ENCODE data around the gene ZBTB4. TPM values are rescaled to one million over a fixed set of nuclear protein-coding genes. Genes with fewer than 3 reads are reported as not detected.
A peak's percentile ranks its signal among the peaks of the same experiment; 100 is the strongest.

ZBTB4 gene
- total RNA-seq, 1 donor from 2014 or later, result 63.4 TPM

DNA sequence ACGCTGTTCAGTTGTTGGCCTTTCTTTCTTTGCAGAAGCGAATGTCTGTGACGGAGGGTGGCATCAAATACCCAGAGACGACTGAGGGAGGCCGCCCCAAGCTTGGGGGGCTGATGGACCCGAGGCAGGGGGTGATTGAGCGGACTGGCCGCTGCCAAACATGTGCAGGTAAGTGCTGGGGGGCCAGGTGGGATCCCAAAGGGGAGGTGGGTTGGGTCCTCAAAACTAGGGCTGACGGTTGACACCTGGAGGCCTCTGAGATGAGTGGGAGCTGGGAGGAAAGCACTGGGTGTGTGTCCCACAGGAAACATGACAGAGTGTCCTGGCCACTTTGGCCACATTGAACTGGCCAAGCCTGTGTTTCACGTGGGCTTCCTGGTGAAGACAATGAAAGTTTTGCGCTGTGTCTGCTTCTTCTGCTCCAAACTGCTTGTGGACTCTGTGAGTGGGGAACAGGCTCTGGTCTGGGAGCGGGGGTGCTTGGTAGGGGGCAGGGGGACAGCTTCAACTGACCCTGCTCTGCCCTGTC, 16.5 kb upstream of the ZBTB4 start:
- Histone ChIP-seq H3K27ac (replicated peaks) (peak overlapping the region; percentile 83), H3K4me1 (peaks cover 62% of the 10 kb centered on the region), H3K9me3 (replicated peaks) (no peaks in the 10 kb centered on the region), H3K4me3 (no peak overlapping the region), H3K27me3 (ENCODE audit: low read depth) (no peaks in the 10 kb centered on the region), H3K36me3 (peaks cover 51% of the 10 kb centered on the region)
- DNase-seq, result no peak
- intact Hi-C loops (cut with micrococcal nuclease), result no loop called here
- TF ChIP-seq, protein P1, sequence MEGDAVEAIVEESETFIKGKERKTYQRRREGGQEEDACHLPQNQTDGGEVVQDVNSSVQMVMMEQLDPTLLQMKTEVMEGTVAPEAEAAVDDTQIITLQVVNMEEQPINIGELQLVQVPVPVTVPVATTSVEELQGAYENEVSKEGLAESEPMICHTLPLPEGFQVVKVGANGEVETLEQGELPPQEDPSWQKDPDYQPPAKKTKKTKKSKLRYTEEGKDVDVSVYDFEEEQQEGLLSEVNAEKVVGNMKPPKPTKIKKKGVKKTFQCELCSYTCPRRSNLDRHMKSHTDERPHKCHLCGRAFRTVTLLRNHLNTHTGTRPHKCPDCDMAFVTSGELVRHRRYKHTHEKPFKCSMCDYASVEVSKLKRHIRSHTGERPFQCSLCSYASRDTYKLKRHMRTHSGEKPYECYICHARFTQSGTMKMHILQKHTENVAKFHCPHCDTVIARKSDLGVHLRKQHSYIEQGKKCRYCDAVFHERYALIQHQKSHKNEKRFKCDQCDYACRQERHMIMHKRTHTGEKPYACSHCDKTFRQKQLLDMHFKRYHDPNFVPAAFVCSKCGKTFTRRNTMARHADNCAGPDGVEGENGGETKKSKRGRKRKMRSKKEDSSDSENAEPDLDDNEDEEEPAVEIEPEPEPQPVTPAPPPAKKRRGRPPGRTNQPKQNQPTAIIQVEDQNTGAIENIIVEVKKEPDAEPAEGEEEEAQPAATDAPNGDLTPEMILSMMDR (IDR thresholded peaks at IDR 0.05; ENCODE audit: borderline replicate concordance), result no peak

DNA sequence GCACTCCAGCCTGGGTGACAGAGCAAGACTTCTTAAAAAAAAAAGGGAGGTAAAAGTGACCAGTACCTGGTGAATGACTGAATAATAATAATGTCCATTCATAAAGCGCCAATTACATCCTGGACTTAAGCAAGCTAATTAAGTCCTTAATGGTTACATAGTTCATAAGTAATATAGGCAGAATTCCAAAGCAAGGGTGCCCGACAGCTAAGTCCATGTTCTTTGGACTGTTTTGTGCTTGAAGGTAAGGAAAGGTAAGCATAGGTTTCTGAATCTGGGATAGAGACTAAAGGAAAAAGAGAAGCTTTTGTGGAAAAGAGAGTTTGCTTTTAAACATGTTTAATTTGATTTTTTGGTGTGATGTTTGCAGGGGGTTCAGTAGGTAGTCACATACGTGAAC, 14.5 kb upstream of the ZBTB4 start:
- Histone ChIP-seq H3K27ac (replicated peaks) (no peak overlapping the region), H3K9me3 (replicated peaks) (no peaks in the 10 kb centered on the region), H3K36me3 (peaks cover 31% of the 10 kb centered on the region), H3K4me1 (peaks cover 83% of the 10 kb centered on the region), H3K27me3 (ENCODE audit: low read depth) (no peaks in the 10 kb centered on the region), H3K4me3 (no peak overlapping the region)
- intact Hi-C loops (cut with micrococcal nuclease), result no loop called here
- DNase-seq, result no peak
- TF ChIP-seq, protein P1 (IDR thresholded peaks at IDR 0.05; ENCODE audit: borderline replicate concordance), result no peak

DNA sequence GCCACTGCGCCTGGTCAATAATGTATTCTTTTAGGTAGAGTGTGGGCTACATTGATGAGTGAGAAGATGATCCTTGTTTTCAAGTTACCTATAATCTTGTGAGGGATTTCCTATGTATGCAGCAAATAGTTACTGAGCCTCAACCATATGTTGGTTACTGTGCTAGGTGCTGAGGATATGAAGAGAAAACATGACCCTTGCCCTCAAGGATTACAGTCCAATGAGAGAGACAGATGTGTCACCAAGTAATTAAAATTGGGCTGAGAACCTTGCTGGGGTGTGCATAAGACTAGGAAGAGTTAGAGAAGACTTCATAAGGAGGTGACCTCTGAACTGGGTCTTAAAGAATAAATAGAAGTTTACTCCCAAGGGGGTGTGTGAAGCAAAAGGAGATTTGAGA, 12.2 kb upstream of the ZBTB4 start:
- no peak overlapping the region for H3K27ac ChIP-seq (replicated peaks)
- peaks cover 87% of the 10 kb centered on the region for H3K4me1 ChIP-seq
- intact Hi-C loops (cut with micrococcal nuclease), result no loop called here
- H3K36me3 ChIP-seq, result peaks cover 7% of the 10 kb centered on the region
- H3K4me3 ChIP-seq, result no peak overlapping the region
- TF ChIP-seq, protein P1 (IDR thresholded peaks at IDR 0.05; ENCODE audit: borderline replicate concordance), result no peak
- DNase-seq, result no peak
- no peaks in the 10 kb centered on the region for H3K27me3 ChIP-seq (ENCODE audit: low read depth)
- no peaks in the 10 kb centered on the region for H3K9me3 ChIP-seq (replicated peaks)

DNA sequence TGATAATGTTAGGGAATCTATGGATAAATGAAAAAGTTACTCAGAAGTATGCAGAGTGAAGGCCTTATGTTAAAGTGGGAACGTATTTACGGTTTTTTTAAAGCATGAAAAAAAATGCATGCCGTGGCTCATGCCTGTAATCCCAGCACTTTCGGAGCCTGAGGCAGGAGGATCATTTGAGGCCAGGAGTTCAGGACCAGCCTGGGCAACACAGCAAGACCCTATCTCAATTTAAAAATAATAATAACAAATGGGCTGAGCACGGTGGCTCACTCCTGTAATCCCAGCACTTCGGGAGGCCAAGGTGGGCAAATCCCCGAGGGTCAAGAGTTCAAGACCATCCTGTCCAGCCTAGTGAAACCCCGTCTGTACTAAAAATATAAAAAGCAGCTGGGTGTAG, 10.7 kb upstream of the ZBTB4 start:
- H3K4me1 ChIP-seq, result peaks cover 88% of the 10 kb centered on the region
- no peaks in the 10 kb centered on the region for H3K9me3 ChIP-seq (replicated peaks)
- H3K36me3 ChIP-seq, result no peaks in the 10 kb centered on the region
- no peaks in the 10 kb centered on the region for H3K27me3 ChIP-seq (ENCODE audit: low read depth)
- intact Hi-C loops (cut with micrococcal nuclease), result no loop called here
- no peak for DNase-seq
- TF ChIP-seq, protein P1 (IDR thresholded peaks at IDR 0.05; ENCODE audit: borderline replicate concordance), result no peak
- H3K27ac ChIP-seq (replicated peaks), result no peak overlapping the region
- H3K4me3 ChIP-seq, result no peak overlapping the region

DNA sequence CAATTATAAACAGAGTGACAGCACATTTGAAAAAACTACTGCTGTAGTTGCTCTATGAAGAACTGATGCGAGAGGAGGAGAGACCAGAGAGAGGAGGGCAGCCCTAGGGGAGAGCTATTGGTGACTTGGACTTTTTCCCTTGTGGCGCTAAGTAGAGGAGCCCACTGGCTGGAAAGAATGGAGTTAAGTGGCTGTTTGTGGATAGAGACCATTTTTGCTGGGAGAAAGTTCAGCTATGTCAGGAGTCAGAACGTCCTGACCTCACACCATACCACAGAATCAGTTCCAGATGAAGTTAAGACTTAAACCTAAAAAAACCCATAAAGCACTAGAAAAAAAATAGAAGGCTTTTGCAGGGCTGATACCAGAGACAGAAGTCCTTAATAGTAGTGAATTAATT, 6.8 kb upstream of the ZBTB4 start:
- Histone ChIP-seq H3K4me3 (peak overlapping the region; percentile 78), H3K4me1 (peaks cover 82% of the 10 kb centered on the region), H3K27me3 (ENCODE audit: low read depth) (no peaks in the 10 kb centered on the region), H3K9me3 (replicated peaks) (no peaks in the 10 kb centered on the region), H3K27ac (replicated peaks) (peak overlapping the region; percentile 100), H3K36me3 (no peaks in the 10 kb centered on the region)
- no peak for DNase-seq
- intact Hi-C loops (cut with micrococcal nuclease), result no loop called here
- TF ChIP-seq, protein P1 (IDR thresholded peaks at IDR 0.05; ENCODE audit: borderline replicate concordance), result no peak

Measured in left ventricle myocardium inferior (tissue), 1 donor.